GM23248 (cell line): Measurements from ENCODE around the gene ARHGAP8.
"Not testable (repeated sequence)": the region's sequence is repeated elsewhere in the genome, so short reads cannot be mapped to it uniquely, and the experiment has no call there.

Experiments used
- EZH2 ChIP-seq: fragments of 200-600 bp; sonication (generic); IDR thresholded peaks from 2 replicates; pipeline ENCODE4 v1.6.1; 2018; ENCODE audit warnings: antibody characterized with exemption, mild to moderate bottlenecking; ENCODE audit not compliant: insufficient read depth, poor library complexity, severe bottlenecking
- EZH2phosphoT487 ChIP-seq: fragments of 200-600 bp; sonication (generic); IDR thresholded peaks from 2 replicates; pipeline ENCODE4 v1.6.1; 2018; ENCODE audit warnings: antibody characterized with exemption, moderate library complexity, mild to moderate bottlenecking, low read depth; ENCODE audit not compliant: insufficient read depth

- not testable (repeated sequence) for TF ChIP-seq EZH2, EZH2phosphoT487
Measured at GRCh38 chr22:44903164-44903563, 150.8 kb downstream of the ARHGAP8 start.
